ENCODE measurements around the gene RFX4. TPM values are rescaled to one million over a fixed set of nuclear protein-coding genes. Genes with fewer than 3 reads are reported as not detected.

RFX4 gene
- total and polyA plus RNA-seq, 2 of the 8 experiments (the other 6 are each of a cell fraction or from before 2014, with no cell fraction given) = 0.06 TPM; not detected in 1

GRCh38 chr12:106780010-106780631, 197.3 kb downstream of the RFX4 start:
- no peak overlapping the region for H3K56ac ChIP-seq (replicated peaks; ENCODE audit: insufficient read length, low read depth, low read length)
- CTCF ChIA-PET (ENCODE audit: partially characterized antibody) = interaction anchor here (0.9 kb wide), 1 partner anchor 71 kb away, joined by 3 read pairs; no protein-coding TSS in a partner anchor
- no peak overlapping the region for H4K8ac ChIP-seq (ENCODE audit: extremely low read depth, insufficient read depth, low read length)
- no peak overlapping the region for H4K91ac ChIP-seq (replicated peaks; ENCODE audit: insufficient read length, low read length)
- no peak overlapping the region for H2BK12ac ChIP-seq (ENCODE audit: low read depth, low read length)
- peaks cover 17 to 100% of the 10 kb centered on the region in 2 experiments for H3K79me2 ChIP-seq (ENCODE audit: control insufficient read depth in 1 of 2, insufficient read depth in 2 of 2, low read length in 2 of 2)
- no peak overlapping the region for H2AFZ ChIP-seq (ENCODE audit: low read length)
- FAIRE-seq = no peak
- H3K79me1 ChIP-seq (ENCODE audit: low read depth, low read length) = peaks cover 7% of the 10 kb centered on the region
- peaks cover 2 to 9% (median 4%) of the 10 kb centered on the region in 4 experiments; a peak in 4 of 7 replicates for H3K4me1 ChIP-seq (replicated peaks in 1 of 4; ENCODE audit: control insufficient read depth in 3 of 4, insufficient read depth in 4 of 4, low read length in 3 of 4)
- no peak for DNase-seq (ENCODE audit: low read depth in 1 of 2, low spot score in 2 of 2)
- 0 out of 2 replicates have a peak, but pooled peaks cover 1% of the 10 kb centered on the region for H3K23me2 ChIP-seq (ENCODE audit: low read depth, low read length)
- no peak overlapping the region for H3K4me3 ChIP-seq (ENCODE audit: extremely low read depth in 1 of 4, insufficient read depth in 2 of 4, low read depth in 3 of 4, low read length in 4 of 4)
- peaks cover 3 to 9% of the 10 kb centered on the region in 2 experiments for H4K20me1 ChIP-seq (replicated peaks in 1 of 2; ENCODE audit: control insufficient read depth in 1 of 2, insufficient read depth in 2 of 2, low read length in 2 of 2)
- no peak overlapping the region for H3K4ac ChIP-seq (replicated peaks; ENCODE audit: insufficient read length, low read depth, low read length)
- 93% methylated on average over 3 of the region's 3 CpGs; no CpG with 5 or more reads in 1 of the 2 experiments for WGBS, 2 experiments (ENCODE audit: extremely low coverage in 1 of 2, insufficient coverage in 1 of 2, insufficient read length in 1 of 2, insufficient replicate concordance in 2 of 2, low coverage in 1 of 2, low lambda C conversion rate in 2 of 2, missing lambda C conversion rate in 1 of 2)
- H3K27ac ChIP-seq (ENCODE audit: low read depth, low read length) = no peak overlapping the region
- H2BK15ac ChIP-seq (ENCODE audit: low read length) = no peak overlapping the region
- H3K9me3 ChIP-seq (ENCODE audit: insufficient read depth in 2 of 2, low read depth in 1 of 2, low read length in 1 of 2) = no peaks in the 10 kb centered on the region
- H3K36me3 ChIP-seq (ENCODE audit: control insufficient read depth in 2 of 4, insufficient read depth in 4 of 4, low read length in 3 of 4) = peaks cover 0 to 9% (median 3%) of the 10 kb centered on the region in 4 experiments; a peak in 3 of 8 replicates
- H3K18ac ChIP-seq (ENCODE audit: extremely low read depth, low read length) = no peak overlapping the region
- no peak overlapping the region for H3K23ac ChIP-seq (ENCODE audit: insufficient read length)
- no peak overlapping the region for H2BK20ac ChIP-seq (ENCODE audit: low read length)
- POLR2A ChIA-PET (ENCODE audit: partially characterized antibody) = no interaction called here
- H2BK120ac ChIP-seq (replicated peaks; ENCODE audit: low read depth, low read length) = no peak overlapping the region
- no peak overlapping the region for H4K5ac ChIP-seq (ENCODE audit: insufficient read length, low read depth, low read length)
- no peaks in the 10 kb centered on the region for H3K27me3 ChIP-seq (replicated peaks in 1 of 4; ENCODE audit: control insufficient read depth in 3 of 4, extremely low read depth in 1 of 4, insufficient read depth in 3 of 4, low read length in 3 of 4)
- H3K4me2 ChIP-seq (ENCODE audit: insufficient read depth in 1 of 2, low read depth in 2 of 2, low read length in 2 of 2) = no peak overlapping the region
- no peak overlapping the region for H2AK5ac ChIP-seq (ENCODE audit: low read depth, low read length)
- no peak overlapping the region for H3K9ac ChIP-seq (replicated peaks in 1 of 4; ENCODE audit: extremely low read depth in 1 of 4, low read depth in 3 of 4, low read length in 3 of 4)
- H2BK5ac ChIP-seq (ENCODE audit: low read depth, low read length) = no peak overlapping the region
- no peak overlapping the region for H3K14ac ChIP-seq (ENCODE audit: insufficient read length)
- no peak for TF ChIP-seq RAD21 (IDR thresholded peaks at IDR 0.05 in 1 of 2, conservative IDR thresholded peaks at IDR 0.05 in 1 of 2; ENCODE audit: low read depth in 2 of 2, low read length in 2 of 2)
- no peak for TF ChIP-seq RNF2 (IDR thresholded peaks at IDR 0.05; ENCODE audit: borderline replicate concordance, low read depth, low read length, missing control alignments, poor library complexity, severe bottlenecking)
- TF ChIP-seq BRCA1 (IDR thresholded peaks at IDR 0.05; ENCODE audit: low read depth, low read length) = no peak
- TF ChIP-seq USF2 (IDR thresholded peaks at IDR 0.05; ENCODE audit: low read length) = no peak
- no peak for TF ChIP-seq ZNF274 (IDR thresholded peaks at IDR 0.05; ENCODE audit: borderline replicate concordance, extremely low read depth, low read length)
- no peak for TF ChIP-seq EZH2 (IDR thresholded peaks at IDR 0.05; ENCODE audit: low read depth, low read length, severe bottlenecking)
- TF ChIP-seq CBX8 (IDR thresholded peaks at IDR 0.05; ENCODE audit: borderline replicate concordance, low read depth, low read length) = no peak
- TF ChIP-seq TAF1 (IDR thresholded peaks at IDR 0.05; ENCODE audit: low read depth, low read length) = no peak
- TF ChIP-seq KDM4A (IDR thresholded peaks at IDR 0.05; ENCODE audit: low read depth, low read length, severe bottlenecking) = no peak
- no peak for TF ChIP-seq E2F6 (IDR thresholded peaks at IDR 0.05)
